ENCODE results near the gene INAVA. TPM values are rescaled to one million over a fixed set of nuclear protein-coding genes. Genes with fewer than 3 reads are reported as not detected.

INAVA gene
- polyA plus RNA-seq, 1 experiment: 0.16 TPM

GRCh38 chr1:200895801-200896530 lies 1.3 kb downstream of the INAVA start:
- ChIA-PET POLR2A (no interaction called here), CTCF (no interaction called here)
- TF ChIP-seq CTCF (IDR thresholded peaks at IDR 0.05; ENCODE audit: low read depth, low read length): no peak

GRCh38 chr1:200896531-200897196 lies 2.0 kb downstream of the INAVA start:
- POLR2A ChIA-PET: no interaction called here
- no peak overlapping the region for H3K4me3 ChIP-seq (ENCODE audit: low read depth, low read length)
- peaks cover 41% of the 10 kb centered on the region for H3K27me3 ChIP-seq (ENCODE audit: control insufficient read depth, insufficient read depth, low read length)
- CTCF ChIA-PET: interaction anchor here (0.6 kb wide), 1 partner anchor 126 kb away, joined by 4 read pairs; no protein-coding TSS in a partner anchor
- no peaks in the 10 kb centered on the region; the same call in 1 of the 2 replicates for H3K9me3 ChIP-seq (ENCODE audit: control insufficient read depth, insufficient read depth, low read length)
- no peak overlapping the region for H3K27ac ChIP-seq (ENCODE audit: low read depth, low read length)
- no peak for TF ChIP-seq CTCF (IDR thresholded peaks at IDR 0.05; ENCODE audit: low read depth, low read length)
- DNase-seq (ENCODE audit: low read depth, low spot score): no peak

More at GRCh38 chr1:200895801-200896530, 1.3 kb downstream of the INAVA start:
- Histone ChIP-seq H3K4me3 (ENCODE audit: low read depth, low read length) (no peak overlapping the region), H3K27me3 (ENCODE audit: control insufficient read depth, insufficient read depth, low read length) (peaks cover 47% of the 10 kb centered on the region), H3K27ac (ENCODE audit: low read depth, low read length) (no peak overlapping the region), H3K9me3 (ENCODE audit: control insufficient read depth, insufficient read depth, low read length) (no peaks in the 10 kb centered on the region; the same call in 1 of the 2 replicates)
- no peak for DNase-seq (ENCODE audit: low read depth, low spot score)

GRCh38 chr1:200897259-200897658 lies 2.6 kb downstream of the INAVA start:
- Histone ChIP-seq H3K4me3 (ENCODE audit: low read depth, low read length) (no peak overlapping the region), H3K27me3 (ENCODE audit: control insufficient read depth, insufficient read depth, low read length) (peaks cover 35% of the 10 kb centered on the region), H3K9me3 (ENCODE audit: control insufficient read depth, insufficient read depth, low read length) (no peaks in the 10 kb centered on the region; the same call in 1 of the 2 replicates), H3K27ac (ENCODE audit: low read depth, low read length) (no peak overlapping the region)
- no peak for TF ChIP-seq CTCF (IDR thresholded peaks at IDR 0.05; ENCODE audit: low read depth, low read length)
- ChIA-PET CTCF (interaction anchor here (0.6 kb wide), 1 partner anchor 125 kb away, joined by 4 read pairs; no protein-coding TSS in a partner anchor), POLR2A (no interaction called here)
- DNase-seq (ENCODE audit: low read depth, low spot score): no peak

DNA sequence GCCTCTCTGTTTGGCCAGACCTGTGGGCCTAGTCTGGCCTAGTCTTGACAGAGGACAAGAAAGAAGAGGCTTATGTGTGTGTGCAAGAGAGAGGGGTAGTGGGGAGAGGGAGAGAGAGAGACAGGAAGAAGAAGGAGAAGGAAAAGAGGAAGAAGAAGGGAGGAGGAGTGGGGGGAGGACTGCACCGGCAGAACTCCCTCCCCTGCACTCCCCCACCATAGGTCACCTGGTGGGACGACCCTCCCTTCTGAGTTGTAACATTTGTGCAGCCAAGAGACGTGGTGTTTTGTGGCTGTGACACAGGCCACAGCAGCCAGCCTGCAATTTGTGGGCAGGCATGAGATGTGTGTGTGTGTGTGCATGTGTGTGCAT lies 4.3 kb downstream of the INAVA start:
- Histone ChIP-seq H3K9me3 (ENCODE audit: control insufficient read depth, insufficient read depth, low read length) (no peaks in the 10 kb centered on the region; the same call in 1 of the 2 replicates), H3K4me3 (ENCODE audit: low read depth, low read length) (no peak overlapping the region), H3K27ac (ENCODE audit: low read depth, low read length) (no peak overlapping the region), H3K27me3 (ENCODE audit: control insufficient read depth, insufficient read depth, low read length) (peaks cover 29% of the 10 kb centered on the region)
- POLR2A ChIA-PET: no interaction called here
- no peak for DNase-seq (ENCODE audit: low read depth, low spot score)
- no peak for TF ChIP-seq CTCF (IDR thresholded peaks at IDR 0.05; ENCODE audit: low read depth, low read length)
- CTCF ChIA-PET: no interaction called here

GRCh38 chr1:200899451-200899915 lies 4.8 kb downstream of the INAVA start:
- no peak for TF ChIP-seq CTCF (IDR thresholded peaks at IDR 0.05; ENCODE audit: low read depth, low read length)

More at GRCh38 chr1:200899451-200899915, 4.8 kb downstream of the INAVA start:
- Histone ChIP-seq H3K9me3 (ENCODE audit: control insufficient read depth, insufficient read depth, low read length) (no peaks in the 10 kb centered on the region; the same call in 1 of the 2 replicates), H3K4me3 (ENCODE audit: low read depth, low read length) (no peak overlapping the region), H3K27ac (ENCODE audit: low read depth, low read length) (no peak overlapping the region), H3K27me3 (ENCODE audit: control insufficient read depth, insufficient read depth, low read length) (peaks cover 30% of the 10 kb centered on the region)
- DNase-seq (ENCODE audit: low read depth, low spot score): no peak
- POLR2A ChIA-PET: no interaction called here
- CTCF ChIA-PET: no interaction called here
